ENCODE measurements around the gene DIPK1B. TPM values are rescaled to one million over a fixed set of nuclear protein-coding genes. Genes with fewer than 3 reads are reported as not detected.
A peak's percentile ranks its signal among the peaks of the same experiment; 100 is the strongest.

The DIPK1B gene
- total RNA-seq, 1 experiment from 2014 or later, result 40.4 TPM

DNA sequence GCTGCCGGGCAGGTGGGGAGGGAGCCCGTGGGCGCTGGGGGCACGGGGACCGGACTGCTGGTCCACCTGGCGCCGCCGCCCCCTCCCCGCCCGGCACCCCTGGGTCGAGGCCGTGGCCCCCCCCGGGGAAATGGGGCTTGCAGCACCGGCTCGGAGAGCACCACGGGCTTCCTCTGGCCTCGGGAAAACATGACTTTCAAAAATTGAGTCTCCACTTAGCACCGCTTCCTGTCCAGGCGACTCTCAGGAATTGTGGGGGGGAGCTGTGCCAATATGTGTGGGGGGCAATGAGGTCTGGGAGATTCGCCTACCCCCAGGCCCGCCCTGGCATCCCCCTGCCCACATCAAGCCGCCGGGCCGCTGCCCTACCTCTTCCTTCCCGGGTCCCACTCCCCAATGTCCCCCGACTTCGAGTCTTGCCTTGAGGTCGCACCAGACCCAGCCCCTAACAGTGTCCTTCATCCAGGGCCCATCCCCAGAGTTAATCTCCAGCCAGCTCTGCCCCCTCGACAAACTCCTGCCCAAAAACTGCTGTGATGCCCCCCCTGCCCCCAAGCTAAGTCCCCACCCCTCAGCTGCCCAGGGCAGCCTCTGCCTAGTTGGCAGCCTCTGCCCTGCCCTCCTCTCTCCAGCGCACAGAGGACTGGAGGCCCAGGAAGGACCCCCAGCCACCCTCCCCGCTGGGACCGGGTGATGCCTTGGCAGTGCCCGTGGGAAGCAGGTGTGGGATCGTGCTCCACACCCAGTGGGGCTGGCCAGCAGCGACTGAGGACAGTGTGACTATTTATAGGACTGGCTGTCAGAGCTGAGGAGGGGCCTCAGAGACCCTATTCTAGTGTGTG, 45.8 kb upstream of the DIPK1B start:
- CTCF ChIA-PET, result no interaction called here
- H3K4me1 ChIP-seq, result peaks cover 4% of the 10 kb centered on the region
- no peaks in the 10 kb centered on the region for H3K36me3 ChIP-seq (ENCODE audit: control insufficient read depth, insufficient read depth, low read length)
- intact Hi-C loops (cut with micrococcal nuclease; ENCODE audit: unreplicated experiment), result no loop called here
- POLR2A ChIA-PET, result no interaction called here
- Mint-ChIP-seq H3K4me1 (ENCODE audit: low read depth, unreplicated experiment) (no peaks in the 10 kb centered on the region), H3K27me3 (ENCODE audit: insufficient read depth, unreplicated experiment) (no peaks in the 10 kb centered on the region), H3K27ac (ENCODE audit: unreplicated experiment) (no peak overlapping the region), H3K9me3 (ENCODE audit: unreplicated experiment) (no peaks in the 10 kb centered on the region), H3K4me3 (ENCODE audit: unreplicated experiment) (peak overlapping the region; percentile 62), H3K36me3 (ENCODE audit: insufficient read depth, unreplicated experiment) (peaks cover 18% of the 10 kb centered on the region)
- H3K27me3 ChIP-seq (replicated peaks; ENCODE audit: control insufficient read depth, insufficient read depth, low read length), result no peaks in the 10 kb centered on the region
- TF ChIP-seq, protein P1, sequence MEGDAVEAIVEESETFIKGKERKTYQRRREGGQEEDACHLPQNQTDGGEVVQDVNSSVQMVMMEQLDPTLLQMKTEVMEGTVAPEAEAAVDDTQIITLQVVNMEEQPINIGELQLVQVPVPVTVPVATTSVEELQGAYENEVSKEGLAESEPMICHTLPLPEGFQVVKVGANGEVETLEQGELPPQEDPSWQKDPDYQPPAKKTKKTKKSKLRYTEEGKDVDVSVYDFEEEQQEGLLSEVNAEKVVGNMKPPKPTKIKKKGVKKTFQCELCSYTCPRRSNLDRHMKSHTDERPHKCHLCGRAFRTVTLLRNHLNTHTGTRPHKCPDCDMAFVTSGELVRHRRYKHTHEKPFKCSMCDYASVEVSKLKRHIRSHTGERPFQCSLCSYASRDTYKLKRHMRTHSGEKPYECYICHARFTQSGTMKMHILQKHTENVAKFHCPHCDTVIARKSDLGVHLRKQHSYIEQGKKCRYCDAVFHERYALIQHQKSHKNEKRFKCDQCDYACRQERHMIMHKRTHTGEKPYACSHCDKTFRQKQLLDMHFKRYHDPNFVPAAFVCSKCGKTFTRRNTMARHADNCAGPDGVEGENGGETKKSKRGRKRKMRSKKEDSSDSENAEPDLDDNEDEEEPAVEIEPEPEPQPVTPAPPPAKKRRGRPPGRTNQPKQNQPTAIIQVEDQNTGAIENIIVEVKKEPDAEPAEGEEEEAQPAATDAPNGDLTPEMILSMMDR (IDR thresholded peaks at IDR 0.05; ENCODE audit: insufficient read depth in 1 of 2, low read depth in 1 of 2, low read length in 1 of 2, severe bottlenecking in 1 of 2, unreplicated experiment in 1 of 2), result no peak
- H3K4me3 ChIP-seq (ENCODE audit: low read depth, low read length), result peak overlapping the region; percentile 40
- BruUV-seq (replicated peaks), result no TSS peak
- H3K9me3 ChIP-seq, result no peaks in the 10 kb centered on the region
- no peak for DNase-seq

DNA sequence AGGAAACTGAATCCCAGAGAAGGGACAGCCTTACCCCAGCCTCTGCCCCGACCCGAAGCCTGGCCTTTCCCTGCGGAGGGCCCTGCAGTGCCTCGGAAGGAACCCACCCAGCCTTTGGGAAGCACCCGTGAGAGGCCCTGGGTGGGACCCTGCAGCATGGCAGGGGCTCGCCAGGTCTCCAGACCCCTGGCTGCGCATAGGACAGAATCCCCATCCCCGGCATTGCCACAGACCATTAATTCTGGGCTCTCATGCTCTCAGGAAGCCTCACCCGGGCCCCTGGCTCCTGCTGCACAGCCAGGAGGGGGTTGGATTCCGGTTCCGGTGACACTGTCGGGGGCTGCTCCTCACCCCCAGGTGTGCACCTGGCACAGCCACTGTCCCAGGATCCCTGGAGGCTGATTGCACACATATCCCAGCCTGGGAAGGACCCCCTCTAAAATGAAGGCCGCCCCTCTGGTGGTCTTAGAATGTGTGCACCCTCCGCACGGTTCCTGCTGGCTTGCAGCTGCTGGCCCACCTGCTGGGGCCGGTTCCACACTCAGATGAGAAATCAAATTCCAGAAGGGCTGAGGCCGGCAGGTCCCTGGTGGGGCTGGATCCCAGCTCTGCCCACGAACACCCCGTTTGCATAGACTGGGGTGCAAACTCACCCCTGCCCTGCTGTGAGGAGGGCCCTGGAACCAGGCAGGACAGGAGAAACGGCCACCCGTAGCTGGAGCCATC, 45.0 kb upstream of the DIPK1B start:
- CTCF ChIA-PET, result no interaction called here
- Mint-ChIP-seq H3K36me3 (ENCODE audit: insufficient read depth, unreplicated experiment) (peaks cover 18% of the 10 kb centered on the region), H3K4me3 (ENCODE audit: unreplicated experiment) (no peak overlapping the region), H3K4me1 (ENCODE audit: low read depth, unreplicated experiment) (no peaks in the 10 kb centered on the region), H3K9me3 (ENCODE audit: unreplicated experiment) (no peaks in the 10 kb centered on the region), H3K27me3 (ENCODE audit: insufficient read depth, unreplicated experiment) (no peaks in the 10 kb centered on the region), H3K27ac (ENCODE audit: unreplicated experiment) (no peak overlapping the region)
- H3K4me1 ChIP-seq, result peaks cover 12% of the 10 kb centered on the region
- no peak for DNase-seq
- no peak overlapping the region for H3K4me3 ChIP-seq (ENCODE audit: low read depth, low read length)
- H3K36me3 ChIP-seq (ENCODE audit: control insufficient read depth, insufficient read depth, low read length), result no peaks in the 10 kb centered on the region; the same call in 1 of the 2 replicates
- no peaks in the 10 kb centered on the region for H3K9me3 ChIP-seq
- POLR2A ChIA-PET, result interaction anchor here (0.6 kb wide), 1 partner anchor 75 kb away, joined by 3 read pairs; no protein-coding TSS in a partner anchor
- TF ChIP-seq, protein P1 (IDR thresholded peaks at IDR 0.05; ENCODE audit: insufficient read depth in 1 of 2, low read depth in 1 of 2, low read length in 1 of 2, severe bottlenecking in 1 of 2, unreplicated experiment in 1 of 2), result no peak
- H3K27me3 ChIP-seq (replicated peaks; ENCODE audit: control insufficient read depth, insufficient read depth, low read length), result no peaks in the 10 kb centered on the region
- intact Hi-C loops (cut with micrococcal nuclease; ENCODE audit: unreplicated experiment), result no loop called here
- BruUV-seq (replicated peaks), result no TSS peak

DNA sequence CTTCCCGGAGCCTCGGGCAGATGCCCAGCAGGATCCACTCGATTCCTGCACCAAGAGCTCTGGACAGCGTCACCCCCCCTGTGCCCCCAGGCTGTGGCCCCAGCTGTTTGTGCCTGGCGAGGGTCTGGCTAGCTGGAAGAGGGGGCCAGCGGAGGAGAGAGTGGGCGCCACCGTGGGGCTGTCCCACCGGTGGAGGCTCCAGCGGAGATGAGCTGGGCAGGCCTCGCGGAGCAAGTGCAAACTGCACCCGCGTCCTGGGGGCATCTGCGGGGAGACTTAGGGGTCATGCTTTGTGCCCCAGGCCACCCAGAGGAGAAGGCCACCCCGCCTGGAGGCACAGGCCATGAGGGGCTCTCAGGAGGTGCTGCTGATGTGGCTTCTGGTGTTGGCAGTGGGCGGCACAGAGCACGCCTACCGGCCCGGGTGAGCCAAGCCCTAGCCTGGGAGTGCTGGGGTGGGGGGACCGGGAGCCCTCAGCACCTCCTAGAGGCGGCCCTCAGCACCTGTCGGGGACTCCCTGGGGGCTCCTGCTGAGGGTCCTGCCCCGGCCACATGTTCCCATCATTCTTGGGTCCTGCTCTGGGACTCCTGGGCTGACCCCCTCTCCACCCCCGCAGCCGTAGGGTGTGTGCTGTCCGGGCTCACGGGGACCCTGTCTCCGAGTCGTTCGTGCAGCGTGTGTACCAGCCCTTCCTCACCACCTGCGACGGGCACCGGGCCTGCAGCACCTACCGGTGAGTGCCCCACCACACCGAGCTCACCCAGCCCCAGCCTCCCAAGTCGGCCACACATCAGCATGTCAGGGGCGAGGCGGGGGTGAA, 44.2 kb upstream of the DIPK1B start:
- no peaks in the 10 kb centered on the region for H3K4me1 Mint-ChIP-seq (ENCODE audit: low read depth, unreplicated experiment)
- H3K4me1 ChIP-seq, result peaks cover 13% of the 10 kb centered on the region
- peaks cover 18% of the 10 kb centered on the region for H3K36me3 Mint-ChIP-seq (ENCODE audit: insufficient read depth, unreplicated experiment)
- no peaks in the 10 kb centered on the region for H3K27me3 ChIP-seq (replicated peaks; ENCODE audit: control insufficient read depth, insufficient read depth, low read length)
- DNase-seq, result no peak
- no peak overlapping the region for H3K4me3 ChIP-seq (ENCODE audit: low read depth, low read length)
- no peak overlapping the region for H3K27ac Mint-ChIP-seq (ENCODE audit: unreplicated experiment)
- POLR2A ChIA-PET, result interaction anchor here (0.6 kb wide), 2 partner anchors 74 to 108 kb away, joined by 3 read pairs; no protein-coding TSS in a partner anchor
- TF ChIP-seq, protein P1 (IDR thresholded peaks at IDR 0.05; ENCODE audit: insufficient read depth in 1 of 2, low read depth in 1 of 2, low read length in 1 of 2, severe bottlenecking in 1 of 2, unreplicated experiment in 1 of 2), result peak in 1 of 2 experiments; percentile 15
- BruUV-seq (replicated peaks), result no TSS peak
- H3K27me3 Mint-ChIP-seq (ENCODE audit: insufficient read depth, unreplicated experiment), result no peaks in the 10 kb centered on the region
- H3K9me3 Mint-ChIP-seq (ENCODE audit: unreplicated experiment), result no peaks in the 10 kb centered on the region
- intact Hi-C loops (cut with micrococcal nuclease; ENCODE audit: unreplicated experiment), result no loop called here
- CTCF ChIA-PET, result no interaction called here
- H3K9me3 ChIP-seq, result no peaks in the 10 kb centered on the region
- no peaks in the 10 kb centered on the region; the same call in 1 of the 2 replicates for H3K36me3 ChIP-seq (ENCODE audit: control insufficient read depth, insufficient read depth, low read length)
- H3K4me3 Mint-ChIP-seq (ENCODE audit: unreplicated experiment), result no peak overlapping the region
